Common myeloid progenitor, CD34-positive (primary cell): ENCODE data around the gene PLK3.
A peak's percentile ranks its signal among the peaks of the same experiment; 100 is the strongest.

ENCODE experiments used
- CTCF ChIA-PET: fragments of 350-600 bp; sonication (Branson Sonifier 250); formaldehyde crosslinking; loops from one replicate; lab custom pipeline; 2021; ENCODE audit warnings: antibody characterized with exemption; lab: Charles Lee
- POLR2A ChIA-PET: fragments of 350-600 bp; sonication (Branson Sonifier 250); formaldehyde crosslinking; loops from one replicate; lab custom pipeline; 2021; ENCODE audit warnings: antibody characterized with exemption; lab: Charles Lee
- DNase-seq, 3 donors: peaks; one replicate each; pipeline versions ENCODE4 v3.0.0 to v3.0.0-alpha.2; 2013
- H3K27ac ChIP-seq, 2 experiments: 1 replicate in 1 of 2; 2 replicates in 1 of 2; pipeline ENCODE4 v1.7.0; 2013; ENCODE audit warnings: inconsistent platforms in 2 of 2, low read length in 2 of 2, mild to moderate bottlenecking in 2 of 2, low read depth in 1 of 2, moderate library complexity in 1 of 2; ENCODE audit not compliant: severe bottlenecking in 2 of 2, insufficient read depth in 1 of 2, poor library complexity in 1 of 2
- H3K27me3 ChIP-seq, 5 experiments: replicated peaks in 2 of 5; 1 replicate in 3 of 5; 2 replicates in 2 of 5; pipeline versions ENCODE4 v1.6.1 to v1.7.0; 2013; ENCODE audit warnings: low read length in 4 of 5, mild to moderate bottlenecking in 2 of 5, moderate library complexity in 2 of 5, inconsistent platforms in 1 of 5; ENCODE audit not compliant: insufficient read depth in 5 of 5, control insufficient read depth in 4 of 5
- H3K36me3 ChIP-seq, 4 experiments: 1 replicate in 2 of 4; 2 replicates in 2 of 4; pipeline versions ENCODE4 v1.6.1 to v1.7.0; 2013; ENCODE audit warnings: low read length in 3 of 4, control low read depth in 1 of 4, mild to moderate bottlenecking in 1 of 4; ENCODE audit not compliant: control insufficient read depth in 4 of 4, insufficient read depth in 4 of 4
- H3K4me1 ChIP-seq, 4 experiments: 1 replicate in 3 of 4; 2 replicates in 1 of 4; pipeline versions ENCODE4 v1.6.1 to v1.7.1; 2013; ENCODE audit warnings: low read length in 3 of 4, mild to moderate bottlenecking in 3 of 4, control low read depth in 1 of 4, inconsistent platforms in 1 of 4, moderate library complexity in 1 of 4; ENCODE audit not compliant: control insufficient read depth in 4 of 4, insufficient read depth in 4 of 4; ENCODE audit errors: control extremely low read depth in 1 of 4
- H3K4me3 ChIP-seq, 7 experiments: 1 replicate in 4 of 7; 2 replicates in 3 of 7; pipeline versions ENCODE4 v1.5.1 to v1.7.0; 2013; ENCODE audit warnings: mild to moderate bottlenecking in 7 of 7, low read length in 6 of 7, moderate library complexity in 6 of 7, inconsistent platforms in 2 of 7, low read depth in 2 of 7, control low read depth in 1 of 7; ENCODE audit not compliant: insufficient read depth in 4 of 7, control insufficient read depth in 1 of 7; ENCODE audit errors: extremely low read depth in 1 of 7
- H3K9me3 ChIP-seq, 5 experiments: 1 replicate in 4 of 5; 2 replicates in 1 of 5; pipeline versions ENCODE4 v1.6.1 to v1.7.1; 2013; ENCODE audit warnings: low read length in 4 of 5, mild to moderate bottlenecking in 2 of 5, inconsistent platforms in 1 of 5, low read depth in 1 of 5, moderate library complexity in 1 of 5; ENCODE audit not compliant: control insufficient read depth in 4 of 5, insufficient read depth in 2 of 5; ENCODE audit errors: control extremely low read depth in 1 of 5
- WGBS: methylation state at CpG from one replicate; pipeline ENCODE4 v1.1.5; 2013; ENCODE audit not compliant: insufficient coverage; 5-methylcytosine and 5-hydroxymethylcytosine counted together

Gene PLK3

GRCh38 chr1:44783697-44784093 lies 16.5 kb upstream of the PLK3 start:
- DNase-seq = no peak
- no peaks in the 10 kb centered on the region for H3K27me3 ChIP-seq
- CTCF ChIA-PET = interaction anchor here (1.0 to 2.1 kb wide), 2 partner anchors 9 to 26 kb away, joined by 3 to 9 read pairs; no protein-coding TSS in a partner anchor
- whole genome bisulfite sequencing = 73% methylated on average over 5 of the region's 8 CpGs
- H3K4me3 ChIP-seq = peak overlapping the region in 6 of 7 experiments; percentile 11 to 69 (median 30)
- H3K9me3 ChIP-seq = no peaks in the 10 kb centered on the region
- peaks cover 8 to 35% (median 30%) of the 10 kb centered on the region in 4 experiments for H3K4me1 ChIP-seq
- H3K36me3 ChIP-seq = peaks cover 10 to 29% (median 18%) of the 10 kb centered on the region in 4 experiments
- POLR2A ChIA-PET = no interaction called here
- no peak overlapping the region for H3K27ac ChIP-seq

- 13% methylated on average over 67 of the region's 71 CpGs for WGBS
- no peaks in the 10 kb centered on the region for H3K27me3 ChIP-seq
- CTCF ChIA-PET = interaction anchor here (1.0 to 7.5 kb wide), 9 partner anchors 9 to 54 kb away, joined by 3 to 43 read pairs (median 7); partner anchors contain the start of genes BTBD19, DYNLT4, PLK3 and RNU5D-1
- peak in 1 of 3 donors; percentile 42 for DNase-seq
- POLR2A ChIA-PET = interaction anchor here (0.6 to 1.2 kb wide), 2 partner anchors 8 to 34 kb away, joined by 3 to 5 read pairs; no protein-coding TSS in a partner anchor
- peak overlapping the region; percentile 11 to 69 (median 23) for H3K4me3 ChIP-seq
- peaks cover 8 to 35% (median 30%) of the 10 kb centered on the region in 4 experiments for H3K4me1 ChIP-seq
- H3K27ac ChIP-seq = no peak overlapping the region
- no peaks in the 10 kb centered on the region for H3K9me3 ChIP-seq
- peaks cover 7 to 23% (median 14%) of the 10 kb centered on the region in 4 experiments for H3K36me3 ChIP-seq
Observed at GRCh38 chr1:44784094-44785028, 15.8 kb upstream of the PLK3 start.

GRCh38 chr1:44785029-44785380 lies 15.2 kb upstream of the PLK3 start:
- ChIA-PET POLR2A (interaction anchor here (0.6 to 1.9 kb wide), 4 partner anchors 9 to 54 kb away, joined by 3 to 6 read pairs (median 4); partner anchors contain the start of genes BTBD19 and DYNLT4), CTCF (interaction anchor here (0.7 to 7.5 kb wide), 10 partner anchors 8 to 517 kb away, joined by 3 to 43 read pairs (median 6); partner anchors contain the start of genes BTBD19, DYNLT4, PLK3 and RNU5D-1)
- DNase-seq = no peak

GRCh38 chr1:44785501-44786137 lies 14.6 kb upstream of the PLK3 start:
- no peaks in the 10 kb centered on the region for H3K27me3 ChIP-seq
- H3K4me1 ChIP-seq = peaks cover 8 to 35% (median 30%) of the 10 kb centered on the region in 4 experiments
- H3K9me3 ChIP-seq = no peaks in the 10 kb centered on the region
- H3K27ac ChIP-seq = no peak overlapping the region
- no peak for DNase-seq
- H3K36me3 ChIP-seq = peaks cover 7 to 11% (median 8%) of the 10 kb centered on the region in 4 experiments
- H3K4me3 ChIP-seq = peak overlapping the region in 6 of 7 experiments; percentile 16 to 76 (median 58)
- 8% methylated on average over 8 of the region's 11 CpGs for WGBS
- ChIA-PET POLR2A (interaction anchor here (0.6 to 1.9 kb wide), 6 partner anchors 10 to 54 kb away, joined by 3 to 6 read pairs (median 4); partner anchors contain the start of genes BTBD19, DYNLT4 and PLK3), CTCF (interaction anchor here (0.7 to 7.5 kb wide), 11 partner anchors 10 to 516 kb away, joined by 3 to 43 read pairs (median 5); partner anchors contain the start of genes BTBD19, DYNLT4, PLK3 and RNU5D-1)

More at GRCh38 chr1:44785029-44785380, 15.2 kb upstream of the PLK3 start:
- 95% methylated on average over 5 of the region's 6 CpGs for WGBS
- Histone ChIP-seq H3K36me3 (peaks cover 7 to 16% (median 11%) of the 10 kb centered on the region in 4 experiments), H3K4me3 (peak overlapping the region in 1 of 7 experiments; percentile 24), H3K4me1 (peaks cover 8 to 35% (median 30%) of the 10 kb centered on the region in 4 experiments), H3K9me3 (no peaks in the 10 kb centered on the region), H3K27me3 (no peaks in the 10 kb centered on the region), H3K27ac (no peak overlapping the region)

- H3K36me3 ChIP-seq = peaks cover 3 to 5% (median 3%) of the 10 kb centered on the region in 4 experiments
- no peak overlapping the region for H3K27ac ChIP-seq
- peak overlapping the region in 6 of 7 experiments; percentile 23 to 76 (median 58) for H3K4me3 ChIP-seq
- ChIA-PET CTCF (interaction anchor here (0.7 to 7.5 kb wide), 9 partner anchors 13 to 516 kb away, joined by 3 to 43 read pairs (median 7); partner anchors contain the start of genes BTBD19, DYNLT4, PLK3 and RNU5D-1), POLR2A (interaction anchor here (0.9 to 1.9 kb wide), 5 partner anchors 14 to 65 kb away, joined by 3 to 6 read pairs (median 5); partner anchors contain the start of genes BTBD19, DYNLT4 and PLK3)
- H3K4me1 ChIP-seq = peaks cover 8 to 35% (median 30%) of the 10 kb centered on the region in 4 experiments
- no peaks in the 10 kb centered on the region for H3K9me3 ChIP-seq
- DNase-seq = peak; percentile 76 to 85 (median 85)
- under 1% methylated on average over 36 of the region's 49 CpGs for WGBS
- H3K27me3 ChIP-seq = no peaks in the 10 kb centered on the region
Observed at GRCh38 chr1:44786138-44786840, 13.9 kb upstream of the PLK3 start.
